Measurements from ENCODE around the gene GAK.

GRCh38 chr4:972651-973424 is 40.7 kb upstream of the GAK start:
- TF ChIP-seq, protein P1, sequence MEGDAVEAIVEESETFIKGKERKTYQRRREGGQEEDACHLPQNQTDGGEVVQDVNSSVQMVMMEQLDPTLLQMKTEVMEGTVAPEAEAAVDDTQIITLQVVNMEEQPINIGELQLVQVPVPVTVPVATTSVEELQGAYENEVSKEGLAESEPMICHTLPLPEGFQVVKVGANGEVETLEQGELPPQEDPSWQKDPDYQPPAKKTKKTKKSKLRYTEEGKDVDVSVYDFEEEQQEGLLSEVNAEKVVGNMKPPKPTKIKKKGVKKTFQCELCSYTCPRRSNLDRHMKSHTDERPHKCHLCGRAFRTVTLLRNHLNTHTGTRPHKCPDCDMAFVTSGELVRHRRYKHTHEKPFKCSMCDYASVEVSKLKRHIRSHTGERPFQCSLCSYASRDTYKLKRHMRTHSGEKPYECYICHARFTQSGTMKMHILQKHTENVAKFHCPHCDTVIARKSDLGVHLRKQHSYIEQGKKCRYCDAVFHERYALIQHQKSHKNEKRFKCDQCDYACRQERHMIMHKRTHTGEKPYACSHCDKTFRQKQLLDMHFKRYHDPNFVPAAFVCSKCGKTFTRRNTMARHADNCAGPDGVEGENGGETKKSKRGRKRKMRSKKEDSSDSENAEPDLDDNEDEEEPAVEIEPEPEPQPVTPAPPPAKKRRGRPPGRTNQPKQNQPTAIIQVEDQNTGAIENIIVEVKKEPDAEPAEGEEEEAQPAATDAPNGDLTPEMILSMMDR (IDR thresholded peaks at IDR 0.05): no peak
- no peak for TF ChIP-seq EZH2phosphoT487 (IDR thresholded peaks at IDR 0.05; ENCODE audit: borderline replicate concordance, low read depth)
- no peak for TF ChIP-seq GATA2 (CRISPR knock-in tag; IDR thresholded peaks at IDR 0.05)
- no peak for TF ChIP-seq RFX5 (IDR thresholded peaks at IDR 0.05; ENCODE audit: low read length)
- TF ChIP-seq FOSL2 (IDR thresholded peaks at IDR 0.05; ENCODE audit: borderline replicate concordance, low read depth): no peak
- TF ChIP-seq PBX3 (IDR thresholded peaks at IDR 0.05): no peak
- no peak for TF ChIP-seq NFIC (IDR thresholded peaks at IDR 0.05; ENCODE audit: borderline replicate concordance)
- no peak for TF ChIP-seq CHD2 (IDR thresholded peaks at IDR 0.05; ENCODE audit: low read length, partially characterized antibody)
- TF ChIP-seq RAD21 (IDR thresholded peaks at IDR 0.05; ENCODE audit: low read length): no peak
- TF ChIP-seq GABPA (IDR thresholded peaks at IDR 0.05; ENCODE audit: low read depth): no peak
- no peak for TF ChIP-seq RCOR1 (IDR thresholded peaks at IDR 0.05; ENCODE audit: low read length)
- TF ChIP-seq EP300 (IDR thresholded peaks at IDR 0.05; ENCODE audit: borderline replicate concordance in 1 of 2, low read depth in 1 of 2, low read length in 1 of 2): no peak
- TF ChIP-seq TCF12 (IDR thresholded peaks at IDR 0.05): no peak
- TF ChIP-seq MAX (IDR thresholded peaks at IDR 0.05; ENCODE audit: low read depth): no peak

Data from SK-N-SH (cell line).